GM18498 (cell line): ENCODE results near the gene AKR7A2.
"Not testable (repeated sequence)": the region's sequence is repeated elsewhere in the genome, so short reads cannot be mapped to it uniquely, and the experiment has no call there.

Source experiments
- ATAC-seq: cut with Tn5 transposase; IDR thresholded peaks from one replicate; pipeline ENCODE4 v1.9.1; 2021; ENCODE audit warnings: mild to moderate bottlenecking, moderate library complexity; ENCODE audit not compliant: unreplicated experiment

Gene AKR7A2

GRCh38 chr1:19268445-19268844 lies 43.5 kb downstream of the AKR7A2 start:
- ATAC-seq = no peak

DNA sequence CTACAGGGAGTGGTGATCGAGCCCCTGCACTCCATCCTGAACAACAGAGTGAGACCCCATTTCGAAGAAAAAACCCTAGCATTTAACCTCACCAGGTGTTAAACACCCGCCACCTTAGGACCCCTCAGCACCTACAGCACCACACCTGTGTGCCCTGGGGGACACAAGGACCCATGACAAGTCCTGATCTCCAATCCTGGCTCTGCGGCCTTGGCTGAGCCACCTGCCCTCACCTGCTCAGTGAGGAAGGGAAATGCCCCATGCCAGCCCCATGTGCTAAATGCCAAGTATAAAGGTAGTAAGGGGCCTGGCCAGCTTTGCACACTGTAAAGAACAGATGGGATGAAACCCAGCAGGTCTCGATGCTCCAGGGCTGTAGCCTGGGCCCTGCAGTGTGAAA lies 49.2 kb downstream of the AKR7A2 start:
- no peak for ATAC-seq

- no peak for ATAC-seq
Measured at GRCh38 chr1:19262047-19262446, 49.9 kb downstream of the AKR7A2 start.

DNA sequence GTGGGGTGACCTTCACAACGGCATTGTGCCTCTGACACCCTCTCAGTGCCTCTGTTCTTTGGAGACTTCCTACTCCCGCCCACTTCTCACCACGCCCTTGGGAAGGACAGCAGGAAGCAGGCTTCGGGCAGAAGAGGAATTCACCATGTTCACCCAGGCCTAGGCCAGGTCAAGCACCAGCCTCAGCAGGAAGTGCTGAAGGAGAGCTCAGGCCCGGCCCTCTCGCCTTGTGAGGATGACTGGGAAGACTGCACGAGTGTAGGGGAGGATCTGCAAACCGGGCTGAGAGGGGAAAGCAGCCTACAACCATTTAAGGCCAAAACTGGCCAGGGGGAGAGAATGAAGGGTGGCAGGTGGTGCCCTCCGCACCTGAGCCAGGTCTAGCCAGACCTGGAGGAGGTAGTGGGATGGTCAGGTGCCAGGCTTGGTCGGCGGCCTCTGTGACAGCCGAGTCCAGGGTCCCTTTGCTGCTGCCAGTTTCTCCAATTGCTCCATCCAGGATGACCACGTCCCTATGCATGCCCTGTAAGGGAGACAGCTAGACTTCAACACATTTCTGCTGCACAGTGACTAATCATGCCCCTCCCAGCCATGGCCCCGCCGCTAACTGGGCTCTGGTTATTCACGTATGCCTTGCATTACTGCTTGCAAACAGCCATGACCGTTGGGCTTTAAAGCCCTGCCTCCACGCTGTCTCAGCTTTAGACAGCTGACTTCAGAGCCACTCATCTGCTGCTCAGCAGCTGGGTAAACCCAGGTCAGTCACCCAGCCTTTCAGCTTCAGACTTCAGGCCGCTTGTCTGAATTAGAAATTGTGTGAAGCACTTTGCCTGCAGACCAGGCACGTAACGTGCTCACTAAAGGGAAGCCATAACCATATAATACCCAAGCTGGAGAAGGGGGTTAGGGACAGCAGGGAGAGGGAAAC lies 51.5 kb downstream of the AKR7A2 start:
- ATAC-seq = no peak

- ATAC-seq = no peak
Measured at GRCh38 chr1:19258353-19258752, 53.6 kb downstream of the AKR7A2 start.

- ATAC-seq = no peak
Measured at GRCh38 chr1:19257178-19257914, 54.6 kb downstream of the AKR7A2 start.

DNA sequence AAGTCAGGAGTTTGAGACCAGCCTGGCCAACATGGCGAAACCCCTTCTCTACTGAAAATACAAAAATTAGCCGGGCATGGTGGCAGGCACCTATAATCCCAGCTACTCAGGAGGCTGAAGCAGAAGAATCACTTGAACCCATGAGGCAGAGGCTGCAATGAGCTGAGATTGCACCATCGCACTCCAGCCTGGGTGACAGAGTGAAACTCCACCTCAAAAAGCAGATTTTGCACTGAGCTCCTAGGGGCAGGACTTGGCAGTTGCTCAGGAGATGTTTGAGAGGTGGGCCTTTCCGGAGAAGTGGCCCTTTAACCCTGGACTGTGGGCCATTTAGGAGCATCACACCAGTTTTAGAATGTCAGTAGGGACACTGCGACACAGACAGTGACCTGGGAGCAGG lies 55.6 kb downstream of the AKR7A2 start:
- ATAC-seq = not testable (repeated sequence)

- no peak for ATAC-seq
Measured at GRCh38 chr1:19255288-19255687, 56.7 kb downstream of the AKR7A2 start.

DNA sequence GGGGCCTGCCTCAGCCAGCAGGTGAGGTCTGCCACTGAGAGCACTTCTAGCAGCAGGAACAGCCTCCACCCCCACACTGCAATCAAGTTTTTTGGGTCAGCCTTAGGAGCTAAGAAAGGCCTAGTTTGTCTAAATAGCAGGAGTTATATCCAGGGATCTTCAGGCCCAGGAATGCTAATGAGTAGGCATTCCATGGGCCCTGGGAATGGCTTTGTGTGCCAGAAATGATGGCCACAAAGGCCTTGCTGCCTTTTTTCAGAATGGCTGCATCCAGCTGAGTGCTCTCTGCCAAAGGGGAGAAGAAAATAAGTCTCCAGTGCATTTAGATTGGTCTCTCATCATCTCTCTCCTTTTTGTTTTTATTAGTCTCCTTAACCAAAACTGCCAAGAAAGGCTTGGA lies 57.5 kb downstream of the AKR7A2 start:
- no peak for ATAC-seq
